ENCODE results near the gene INF2. TPM values are rescaled to one million over a fixed set of nuclear protein-coding genes. Genes with fewer than 3 reads are reported as not detected.

INF2 gene
- total RNA-seq, 1 donor from 2014 or later, result 126 TPM

GRCh38 chr14:104640681-104641080 lies 48.7 kb upstream of the INF2 start:
- no peaks in the 10 kb centered on the region for H4K20me1 ChIP-seq (ENCODE audit: insufficient read depth, low read length)
- no peaks in the 10 kb centered on the region for H3K79me2 ChIP-seq (ENCODE audit: insufficient read depth, low read length)
- peaks cover 11% of the 10 kb centered on the region for H3K27me3 ChIP-seq (ENCODE audit: insufficient read depth, low read length)
- DNase-seq (ENCODE audit: low read depth), result no peak
- Mint-ChIP-seq H3K9me3 (ENCODE audit: unreplicated experiment) (peaks cover 10% of the 10 kb centered on the region), H3K4me1 (ENCODE audit: low read depth, unreplicated experiment) (no peaks in the 10 kb centered on the region), H3K36me3 (ENCODE audit: low read depth, unreplicated experiment) (peaks cover 3% of the 10 kb centered on the region), H3K27me3 (ENCODE audit: low read depth, unreplicated experiment) (peaks cover 22% of the 10 kb centered on the region), H3K27ac (ENCODE audit: unreplicated experiment) (no peak overlapping the region), H3K4me3 (ENCODE audit: unreplicated experiment) (no peak overlapping the region)
- no peaks in the 10 kb centered on the region for H3K36me3 ChIP-seq (ENCODE audit: insufficient read depth, low read length)
- TF ChIP-seq EZH2 (IDR thresholded peaks at IDR 0.05; ENCODE audit: insufficient read depth, low read length) (no peak), CTCF (IDR thresholded peaks at IDR 0.05; ENCODE audit: insufficient read depth, low read depth, low read length) (no peak)
- no peak overlapping the region for H3K9ac ChIP-seq (ENCODE audit: low read length)
- no peak for FAIRE-seq
- H3K4me1 ChIP-seq (ENCODE audit: insufficient read depth, low read length), result no peaks in the 10 kb centered on the region
- no peak overlapping the region for H3K4me3 ChIP-seq (ENCODE audit: insufficient read depth, low read depth, low read length)
- no peak overlapping the region for H2AFZ ChIP-seq (ENCODE audit: low read depth, low read length)
- H3K27ac ChIP-seq (ENCODE audit: low read depth, low read length), result no peak overlapping the region
- H3K4me2 ChIP-seq (ENCODE audit: low read length), result no peak overlapping the region
- peaks cover 4% of the 10 kb centered on the region for H3K9me3 ChIP-seq (ENCODE audit: insufficient read depth, low read depth, low read length)

- Histone ChIP-seq H3K4me3 (ENCODE audit: insufficient read depth, low read depth, low read length) (no peak overlapping the region), H3K27me3 (ENCODE audit: insufficient read depth, low read length) (peaks cover 11% of the 10 kb centered on the region), H3K4me1 (ENCODE audit: insufficient read depth, low read length) (no peaks in the 10 kb centered on the region), H3K4me2 (ENCODE audit: low read length) (no peak overlapping the region), H3K9me3 (ENCODE audit: insufficient read depth, low read depth, low read length) (peaks cover 4% of the 10 kb centered on the region), H3K27ac (ENCODE audit: low read depth, low read length) (no peak overlapping the region), H3K36me3 (ENCODE audit: insufficient read depth, low read length) (no peaks in the 10 kb centered on the region), H2AFZ (ENCODE audit: low read depth, low read length) (no peak overlapping the region), H3K9ac (ENCODE audit: low read length) (no peak overlapping the region), H4K20me1 (ENCODE audit: insufficient read depth, low read length) (no peaks in the 10 kb centered on the region), H3K79me2 (ENCODE audit: insufficient read depth, low read length) (no peaks in the 10 kb centered on the region)
- Mint-ChIP-seq H3K36me3 (ENCODE audit: low read depth, unreplicated experiment) (peaks cover 7% of the 10 kb centered on the region), H3K9me3 (ENCODE audit: unreplicated experiment) (peaks cover 16% of the 10 kb centered on the region), H3K4me1 (ENCODE audit: low read depth, unreplicated experiment) (no peaks in the 10 kb centered on the region), H3K27ac (ENCODE audit: unreplicated experiment) (no peak overlapping the region), H3K4me3 (ENCODE audit: unreplicated experiment) (no peak overlapping the region), H3K27me3 (ENCODE audit: low read depth, unreplicated experiment) (peaks cover 25% of the 10 kb centered on the region)
- DNase-seq (ENCODE audit: low read depth) (no peak), FAIRE-seq (no peak)
- TF ChIP-seq EZH2 (IDR thresholded peaks at IDR 0.05; ENCODE audit: insufficient read depth, low read length) (no peak), CTCF (IDR thresholded peaks at IDR 0.05; ENCODE audit: insufficient read depth, low read depth, low read length) (no peak)
Measured at GRCh38 chr14:104641753-104642539, 47.5 kb upstream of the INF2 start.

GRCh38 chr14:104642540-104642868 lies 46.9 kb upstream of the INF2 start:
- no peak overlapping the region for H3K27ac Mint-ChIP-seq (ENCODE audit: unreplicated experiment)
- FAIRE-seq, result no peak
- no peak overlapping the region for H3K4me3 Mint-ChIP-seq (ENCODE audit: unreplicated experiment)
- Histone ChIP-seq H3K4me2 (ENCODE audit: low read length) (no peak overlapping the region), H3K27me3 (ENCODE audit: insufficient read depth, low read length) (peaks cover 11% of the 10 kb centered on the region), H2AFZ (ENCODE audit: low read depth, low read length) (no peak overlapping the region), H3K79me2 (ENCODE audit: insufficient read depth, low read length) (no peaks in the 10 kb centered on the region), H4K20me1 (ENCODE audit: insufficient read depth, low read length) (no peaks in the 10 kb centered on the region), H3K4me1 (ENCODE audit: insufficient read depth, low read length) (no peaks in the 10 kb centered on the region), H3K36me3 (ENCODE audit: insufficient read depth, low read length) (no peaks in the 10 kb centered on the region), H3K9me3 (ENCODE audit: insufficient read depth, low read depth, low read length) (peaks cover 4% of the 10 kb centered on the region), H3K4me3 (ENCODE audit: insufficient read depth, low read depth, low read length) (no peak overlapping the region), H3K9ac (ENCODE audit: low read length) (no peak overlapping the region), H3K27ac (ENCODE audit: low read depth, low read length) (no peak overlapping the region)
- peaks cover 26% of the 10 kb centered on the region for H3K27me3 Mint-ChIP-seq (ENCODE audit: low read depth, unreplicated experiment)
- H3K4me1 Mint-ChIP-seq (ENCODE audit: low read depth, unreplicated experiment), result no peaks in the 10 kb centered on the region
- H3K36me3 Mint-ChIP-seq (ENCODE audit: low read depth, unreplicated experiment), result peaks cover 7% of the 10 kb centered on the region
- TF ChIP-seq EZH2 (IDR thresholded peaks at IDR 0.05; ENCODE audit: insufficient read depth, low read length), result no peak
- no peak for TF ChIP-seq CTCF (IDR thresholded peaks at IDR 0.05; ENCODE audit: insufficient read depth, low read depth, low read length)
- peaks cover 16% of the 10 kb centered on the region for H3K9me3 Mint-ChIP-seq (ENCODE audit: unreplicated experiment)
- DNase-seq (ENCODE audit: low read depth), result no peak
